Type B pancreatic cell (in vitro differentiated cells): Measurements from ENCODE around the gene DOCK1. TPM values are rescaled to one million over a fixed set of nuclear protein-coding genes. Genes with fewer than 3 reads are reported as not detected.
A peak's percentile ranks its signal among the peaks of the same experiment; 100 is the strongest.

Experiments
- DNase-seq: peaks from one replicate; pipeline ENCODE4 v3.0.0; 2021; ENCODE audit warnings: mixed read lengths; ENCODE audit not compliant: unreplicated experiment; ENCODE audit errors: extremely low spot score
- H3K27ac Mint-ChIP-seq: 2 replicates; pipeline ENCODE4 v1.8.0; 2021; ENCODE audit warnings: mild to moderate bottlenecking, mixed read lengths
- H3K27me3 Mint-ChIP-seq: 2 replicates; pipeline ENCODE4 v1.8.0; 2021; ENCODE audit warnings: mixed read lengths
- H3K36me3 Mint-ChIP-seq: 2 replicates; pipeline ENCODE4 v1.8.0; 2021; ENCODE audit warnings: mixed read lengths
- H3K4me1 Mint-ChIP-seq: one replicate; pipeline ENCODE4 v1.8.0; 2021; ENCODE audit warnings: mixed read lengths; ENCODE audit not compliant: unreplicated experiment
- H3K4me3 Mint-ChIP-seq: 2 replicates; pipeline ENCODE4 v1.8.0; 2021; ENCODE audit warnings: mild to moderate bottlenecking, mixed read lengths
- H3K9me3 Mint-ChIP-seq: 2 replicates; pipeline ENCODE4 v1.8.0; 2021; ENCODE audit warnings: mixed read lengths
- CTCF ChIP-seq: fragments of 200-600 bp; sonication (generic); conservative IDR thresholded peaks from 2 replicates; pipeline ENCODE4 v1.5.0; 2021; ENCODE audit warnings: antibody characterized with exemption, mild to moderate bottlenecking
- total RNA-seq: library from RNA; stranded (reverse); gene quantifications from 2 replicates; pipeline ENCODE4 v1.2.1, GENCODE V29; 2021; ENCODE audit warnings: low replicate concordance

DOCK1 gene
- total RNA-seq, 1 donor from 2014 or later, result 67.4 TPM

GRCh38 chr10:127398140-127398970 is 493.1 kb downstream of the DOCK1 start:
- no peak overlapping the region for H3K4me3 Mint-ChIP-seq
- H3K27ac Mint-ChIP-seq, result no peak overlapping the region
- no peak for DNase-seq
- H3K27me3 Mint-ChIP-seq, result no peaks in the 10 kb centered on the region
- no peaks in the 10 kb centered on the region for H3K9me3 Mint-ChIP-seq
- no peak for TF ChIP-seq CTCF
- peaks cover 11% of the 10 kb centered on the region for H3K36me3 Mint-ChIP-seq
- H3K4me1 Mint-ChIP-seq, result peaks cover 9% of the 10 kb centered on the region

- no peaks in the 10 kb centered on the region for H3K9me3 Mint-ChIP-seq
- no peak overlapping the region for H3K4me3 Mint-ChIP-seq
- TF ChIP-seq CTCF, result no peak
- DNase-seq, result no peak
- H3K27ac Mint-ChIP-seq, result no peak overlapping the region
- peaks cover 9% of the 10 kb centered on the region for H3K4me1 Mint-ChIP-seq
- peaks cover 17% of the 10 kb centered on the region for H3K36me3 Mint-ChIP-seq
- H3K27me3 Mint-ChIP-seq, result no peaks in the 10 kb centered on the region
Measured at GRCh38 chr10:127398971-127399365, 493.7 kb downstream of the DOCK1 start.

GRCh38 chr10:127399668-127400067 is 494.4 kb downstream of the DOCK1 start:
- Mint-ChIP-seq H3K9me3 (no peaks in the 10 kb centered on the region), H3K36me3 (peaks cover 20% of the 10 kb centered on the region), H3K27me3 (no peaks in the 10 kb centered on the region), H3K4me3 (no peak overlapping the region), H3K27ac (no peak overlapping the region), H3K4me1 (peaks cover 9% of the 10 kb centered on the region)
- no peak for TF ChIP-seq CTCF
- DNase-seq, result no peak

GRCh38 chr10:127400216-127400615 is 495.0 kb downstream of the DOCK1 start:
- Mint-ChIP-seq H3K36me3 (peaks cover 24% of the 10 kb centered on the region), H3K9me3 (no peaks in the 10 kb centered on the region), H3K4me1 (peaks cover 9% of the 10 kb centered on the region), H3K27ac (no peak overlapping the region), H3K4me3 (no peak overlapping the region), H3K27me3 (no peaks in the 10 kb centered on the region)
- TF ChIP-seq CTCF, result no peak
- no peak for DNase-seq

GRCh38 chr10:127402596-127403409 is 497.6 kb downstream of the DOCK1 start:
- peaks cover 28% of the 10 kb centered on the region for H3K36me3 Mint-ChIP-seq
- no peak overlapping the region for H3K4me3 Mint-ChIP-seq
- no peaks in the 10 kb centered on the region for H3K9me3 Mint-ChIP-seq
- DNase-seq, result no peak
- H3K27me3 Mint-ChIP-seq, result no peaks in the 10 kb centered on the region
- TF ChIP-seq CTCF, result no peak
- H3K27ac Mint-ChIP-seq, result peak overlapping the region; percentile 43
- peaks cover 17% of the 10 kb centered on the region for H3K4me1 Mint-ChIP-seq
